OCI-LY1 (cell line): ENCODE measurements around the gene IL1RAPL1.

Source experiments
- CTCF ChIP-seq: fragments of 200-600 bp; sonication (generic), shearing (Covaris generic); IDR thresholded peaks from 2 replicates; pipeline ENCODE4 v1.5.1; 2017; ENCODE audit warnings: mild to moderate bottlenecking, antibody characterized with exemption, low read length, moderate library complexity, mixed read lengths
- EZH2 ChIP-seq: fragments of 200-600 bp; sonication (generic), shearing (Covaris generic); IDR thresholded peaks from 2 replicates; pipeline ENCODE4 v1.8.0; 2017; ENCODE audit warnings: borderline replicate concordance, mixed run types, mild to moderate bottlenecking, antibody characterized with exemption, low read length, moderate library complexity, mixed read lengths

- no peak for TF ChIP-seq CTCF
- TF ChIP-seq EZH2 = no peak
Measured at GRCh38 chrX:28718450-28718849, 131.2 kb downstream of the IL1RAPL1 start.
